HCT116 (cell line): ENCODE results near the gene MEF2D. TPM values are rescaled to one million over a fixed set of nuclear protein-coding genes. Genes with fewer than 3 reads are reported as not detected.
A peak's percentile ranks its signal among the peaks of the same experiment; 100 is the strongest.

Experiments
- ATAC-seq: fragments of 200-7000 bp; cut with Tn5 transposase; 2 replicates; pipeline ENCODE4 v1.9.1; 2020; ENCODE audit warnings: mild to moderate bottlenecking, moderate library complexity
- BruUV-seq: library from RNA; stranded (reverse); fragments of 400-500 nt; replicated peaks from 2 replicates; lab custom pipeline; 2021; lab: Mats Ljungman, UMichigan
- CTCF ChIA-PET: fragments of 300-600 bp; sonication (Branson Sonifier 250); formaldehyde crosslinking; loops from one replicate; lab custom pipeline; 2021; ENCODE audit warnings: antibody characterized with exemption; lab: Charles Lee
- POLR2A ChIA-PET: fragments of 300-600, 350-600 bp; sonication (Branson Sonifier 250); formaldehyde crosslinking; loops from one replicate; lab custom pipeline; 2021; ENCODE audit warnings: antibody characterized with exemption; lab: Charles Lee
- RAD21 ChIA-PET, 2 experiments: fragments of 300-600 bp; sonication (Branson Sonifier 250); formaldehyde crosslinking; loops; one replicate each; lab custom pipeline; 2023; ENCODE audit warnings: low total read pairs in 2 of 2; ENCODE audit not compliant: uncharacterized antibody in 2 of 2, unreplicated experiment in 2 of 2, low non-redundant PET in 1 of 2; lab: Charles Lee
- DNase-seq: peaks from one replicate; pipeline ENCODE4 v3.0.0-alpha.2; 2010; ENCODE audit warnings: low read depth, low spot score
- H2AFZ ChIP-seq: fragments of 200-600 bp; shearing (Covaris generic), sonication (generic); 2 replicates; pipeline ENCODE4 v1.6.1; 2017; ENCODE audit warnings: low read depth, mixed run types, mixed read lengths, antibody characterized with exemption, low read length; ENCODE audit not compliant: poor library complexity, severe bottlenecking
- H3K27ac ChIP-seq: 2 replicates; pipeline ENCODE4 v1.5.1; 2012; ENCODE audit warnings: low read depth, low read length
- H3K27me3 ChIP-seq: fragments of 200-600 bp; sonication (generic); 2 replicates; pipeline ENCODE4 v1.6.1; 2016; ENCODE audit warnings: mixed run types, low read length, mixed read lengths; ENCODE audit not compliant: insufficient read depth
- H3K36me3 ChIP-seq, 2 experiments: fragments of 200-500 bp in 1 of 2; fragments of 200-600 bp in 1 of 2; sonication (Bioruptor generic) in 1 of 2; sonication (generic) in 1 of 2; 2 replicates each; pipeline versions ENCODE4 v1.5.1 to v1.6.1; 2014 to 2016; ENCODE audit warnings: low read length in 2 of 2, inconsistent platforms in 1 of 2, mixed read lengths in 1 of 2, mixed run types in 1 of 2; ENCODE audit not compliant: insufficient read depth in 2 of 2, control insufficient read depth in 1 of 2
- H3K4me1 ChIP-seq, 2 experiments: fragments of 200-600 bp in 1 of 2; sonication (generic) in 1 of 2; 2 replicates each; pipeline versions ENCODE4 v1.5.1 to v1.6.1; 2012 to 2017; ENCODE audit warnings: low read length in 2 of 2, inconsistent platforms in 1 of 2, mild to moderate bottlenecking in 1 of 2, mixed read lengths in 1 of 2, mixed run types in 1 of 2, moderate library complexity in 1 of 2; ENCODE audit not compliant: insufficient read depth in 2 of 2, control insufficient read depth in 1 of 2
- H3K4me2 ChIP-seq: fragments of 200-600 bp; sonication (generic); 2 replicates; pipeline ENCODE4 v1.6.1; 2017; ENCODE audit warnings: mixed run types, low read length, mixed read lengths
- H3K4me3 ChIP-seq, 2 experiments: fragments of 200-600 bp in 1 of 2; sonication (generic) in 1 of 2; replicated peaks in 1 of 2; 2 replicates each; pipeline ENCODE4 v1.5.1; 2011 to 2016; ENCODE audit warnings: low read length in 2 of 2, control low read depth in 1 of 2, low read depth in 1 of 2, mild to moderate bottlenecking in 1 of 2, mixed read lengths in 1 of 2, mixed run types in 1 of 2
- H3K79me2 ChIP-seq: fragments of 200-600 bp; sonication (generic); 2 replicates; pipeline ENCODE4 v1.6.1; 2017; ENCODE audit warnings: mild to moderate bottlenecking, mixed run types, low read length, moderate library complexity, mixed read lengths; ENCODE audit not compliant: insufficient read depth
- H3K9ac ChIP-seq: fragments of 200-600 bp; sonication (generic); 2 replicates; pipeline ENCODE4 v1.6.1; 2016; ENCODE audit warnings: low read length, mixed read lengths
- H3K9me2 ChIP-seq: fragments of 200-600 bp; sonication (generic), shearing (Covaris generic); 2 replicates; pipeline ENCODE4 v1.6.1; 2017; ENCODE audit warnings: mixed run types, mild to moderate bottlenecking, moderate library complexity; ENCODE audit not compliant: insufficient read depth
- H3K9me3 ChIP-seq, 2 experiments: fragments of 200-500 bp in 1 of 2; fragments of 200-600 bp in 1 of 2; sonication (Bioruptor generic) in 1 of 2; sonication (generic) in 1 of 2; 2 replicates each; pipeline ENCODE4 v1.6.1; 2014 to 2017; ENCODE audit warnings: low read length in 2 of 2, mixed read lengths in 2 of 2, inconsistent platforms in 1 of 2, low read depth in 1 of 2, mild to moderate bottlenecking in 1 of 2, mixed run types in 1 of 2, moderate library complexity in 1 of 2; ENCODE audit not compliant: control insufficient read depth in 1 of 2, insufficient read depth in 1 of 2
- H4K20me1 ChIP-seq: fragments of 200-600 bp; sonication (generic), shearing (Covaris generic); 2 replicates; pipeline ENCODE4 v1.6.1; 2017; ENCODE audit warnings: mixed run types, mild to moderate bottlenecking, moderate library complexity; ENCODE audit not compliant: insufficient read depth
- CBX3 ChIP-seq: IDR thresholded peaks from 2 replicates; pipeline ENCODE4 v1.6.1; 2012; ENCODE audit warnings: low read depth
- EZH2 ChIP-seq: fragments of 200-600 bp; sonication (generic); IDR thresholded peaks from 2 replicates; pipeline ENCODE4 v1.6.1; 2017; ENCODE audit warnings: antibody characterized with exemption, mixed run types
- FOSL1 ChIP-seq: IDR thresholded peaks from 2 replicates; pipeline ENCODE4 v1.6.1; 2012; ENCODE audit warnings: low read depth
- JUND ChIP-seq: IDR thresholded peaks from 2 replicates; pipeline ENCODE4 v1.6.1; 2012
- RAD21 ChIP-seq: IDR thresholded peaks from 2 replicates; pipeline ENCODE4 v1.6.1; 2012; ENCODE audit warnings: low read depth, mild to moderate bottlenecking
- SRF ChIP-seq: IDR thresholded peaks from 2 replicates; pipeline ENCODE4 v1.6.1; 2012; ENCODE audit warnings: low read depth
- TCF7L2 ChIP-seq: IDR thresholded peaks from 2 replicates; pipeline ENCODE4 v1.7.0; 2011; ENCODE audit warnings: borderline replicate concordance, inconsistent platforms; ENCODE audit not compliant: insufficient read depth, insufficient read length; ENCODE audit errors: extremely low read depth
- YY1 ChIP-seq: IDR thresholded peaks from 2 replicates; pipeline ENCODE4 v1.6.1; 2011; ENCODE audit warnings: low read length, low read depth, moderate library complexity, mild to moderate bottlenecking; ENCODE audit not compliant: insufficient replicate concordance; ENCODE audit errors: extremely low read depth
- ZFX ChIP-seq: fragments of 450-650 bp; IDR thresholded peaks from 2 replicates; pipeline ENCODE4 v1.6.1; 2017
- ZNF274 ChIP-seq: fragments of 200-500 bp; sonication (Bioruptor generic); IDR thresholded peaks from 2 replicates; pipeline ENCODE4 v1.6.1; 2014; ENCODE audit warnings: mild to moderate bottlenecking, low read depth, low read length, inconsistent platforms
- intact Hi-C: fragments of 100-400 bp; cut with micrococcal nuclease; formaldehyde crosslinking; loops from 2 replicates; pipeline ENCODE4 v1.10.0; 2022
- total RNA-seq: library from RNA; stranded (reverse); gene quantifications from one replicate; pipeline ENCODE4 v1.2.1, GENCODE V29; 2021; ENCODE audit not compliant: unreplicated experiment
- TF ChIP-seq, protein P1 (sequence below): IDR thresholded peaks from 2 replicates; pipeline ENCODE4 v1.6.1; 2011; ENCODE audit warnings: mild to moderate bottlenecking, low read length, moderate library complexity; ENCODE audit not compliant: insufficient replicate concordance; ENCODE audit errors: extremely low read depth
- TF ChIP-seq, protein P2 (sequence below): IDR thresholded peaks from 2 replicates; pipeline ENCODE4 v1.6.1; 2012
- TF ChIP-seq, protein P3 (sequence below): IDR thresholded peaks from 2 replicates; pipeline ENCODE4 v1.6.1; 2012
- TF ChIP-seq, protein P4 (sequence below): IDR thresholded peaks from 2 replicates; pipeline ENCODE4 v1.6.1; 2012; ENCODE audit warnings: low read depth

Gene MEF2D
- total RNA-seq, 1 experiment from 2014 or later = 44.2 TPM

DNA sequence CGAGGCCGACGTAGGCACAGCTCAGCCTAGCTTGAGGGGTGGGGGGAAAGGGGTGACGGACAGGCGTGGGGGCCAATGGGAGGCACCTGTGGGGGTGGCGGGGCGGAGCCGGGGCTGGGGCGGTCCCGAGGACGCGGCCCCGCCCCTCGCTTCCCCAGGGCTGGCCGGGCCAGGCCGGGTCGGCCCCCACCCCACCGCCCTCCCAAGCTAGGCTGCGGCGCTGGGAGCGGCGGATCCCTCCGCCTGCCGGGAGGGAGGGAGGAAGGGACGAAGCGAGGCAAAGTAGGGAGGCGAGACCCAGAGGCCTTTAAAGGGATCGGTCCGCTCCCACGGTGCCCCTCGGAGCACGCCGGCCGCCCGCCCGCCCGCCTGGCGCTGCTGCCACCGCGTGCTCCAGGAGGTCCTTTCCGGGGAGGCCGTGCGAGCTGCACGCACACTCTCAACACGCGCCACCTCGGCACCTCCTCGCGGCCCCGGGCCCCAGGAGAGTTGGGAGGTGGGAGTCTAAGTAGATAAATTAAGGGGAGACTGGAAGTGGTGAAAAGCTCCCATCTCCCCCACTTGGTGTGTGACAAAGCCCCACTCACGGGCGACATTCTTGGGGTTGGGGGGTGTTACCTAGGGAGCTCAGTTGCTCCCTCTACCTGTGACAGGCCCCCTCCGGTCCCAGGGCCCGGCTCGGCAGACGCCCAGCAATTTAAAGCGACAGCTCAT lies 375 bp upstream of the MEF2D start (continued):
- TF ChIP-seq, protein P1, sequence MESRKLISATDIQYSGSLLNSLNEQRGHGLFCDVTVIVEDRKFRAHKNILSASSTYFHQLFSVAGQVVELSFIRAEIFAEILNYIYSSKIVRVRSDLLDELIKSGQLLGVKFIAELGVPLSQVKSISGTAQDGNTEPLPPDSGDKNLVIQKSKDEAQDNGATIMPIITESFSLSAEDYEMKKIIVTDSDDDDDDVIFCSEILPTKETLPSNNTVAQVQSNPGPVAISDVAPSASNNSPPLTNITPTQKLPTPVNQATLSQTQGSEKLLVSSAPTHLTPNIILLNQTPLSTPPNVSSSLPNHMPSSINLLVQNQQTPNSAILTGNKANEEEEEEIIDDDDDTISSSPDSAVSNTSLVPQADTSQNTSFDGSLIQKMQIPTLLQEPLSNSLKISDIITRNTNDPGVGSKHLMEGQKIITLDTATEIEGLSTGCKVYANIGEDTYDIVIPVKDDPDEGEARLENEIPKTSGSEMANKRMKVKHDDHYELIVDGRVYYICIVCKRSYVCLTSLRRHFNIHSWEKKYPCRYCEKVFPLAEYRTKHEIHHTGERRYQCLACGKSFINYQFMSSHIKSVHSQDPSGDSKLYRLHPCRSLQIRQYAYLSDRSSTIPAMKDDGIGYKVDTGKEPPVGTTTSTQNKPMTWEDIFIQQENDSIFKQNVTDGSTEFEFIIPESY = no peak
- TF ChIP-seq EZH2 = no peak

DNA sequence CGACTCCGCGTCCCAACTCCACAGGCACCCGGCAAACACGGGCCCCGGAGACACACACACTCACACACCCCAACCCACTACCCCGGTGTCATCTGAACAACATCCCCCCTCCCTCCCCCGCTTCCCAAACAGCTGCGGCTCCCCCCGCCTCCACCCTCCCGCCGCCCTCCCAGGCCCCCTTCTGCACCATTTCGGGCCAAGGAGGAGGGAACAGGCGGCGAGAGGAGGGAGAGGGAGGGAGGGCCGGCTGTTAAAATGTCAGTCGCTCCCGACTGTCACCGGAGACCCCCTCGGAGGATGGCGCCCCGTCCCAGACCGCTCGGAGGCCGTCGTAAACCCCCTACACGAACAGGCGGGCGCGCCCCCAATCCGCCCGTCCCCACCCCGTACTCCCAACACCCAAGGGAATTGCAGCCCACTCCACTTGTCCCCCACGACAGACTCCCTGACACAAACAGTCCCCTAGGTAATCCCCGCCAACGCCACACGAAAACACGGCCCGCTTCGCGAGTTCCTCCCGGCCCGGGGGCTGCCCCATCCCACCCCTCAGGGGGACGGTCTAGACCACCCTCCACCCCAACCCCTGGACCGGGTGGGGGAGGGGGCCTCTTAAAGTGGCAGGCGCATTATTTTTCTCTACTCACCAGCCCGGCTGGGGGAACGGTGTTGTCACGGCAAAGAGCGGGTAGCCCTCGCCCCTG lies 583 bp downstream of the MEF2D start:
- H4K20me1 ChIP-seq = no peaks in the 10 kb centered on the region
- H3K27ac ChIP-seq = peak overlapping the region; percentile 94
- no peak for DNase-seq
- peak overlapping the region; percentile 89 to 97 for H3K4me3 ChIP-seq
- RAD21 ChIA-PET = interaction anchor here (0.7 to 1.5 kb wide), 3 partner anchors 19 to 43 kb away, joined by 4 to 5 read pairs (median 5); no protein-coding TSS in a partner anchor
- no peaks in the 10 kb centered on the region for H3K36me3 ChIP-seq
- H3K79me2 ChIP-seq = peaks cover 54% of the 10 kb centered on the region
- POLR2A ChIA-PET = interaction anchor here (0.6 to 1.6 kb wide), 5 partner anchors 13 to 1526 kb away, joined by 3 to 10 read pairs (median 3); partner anchors contain the start of gene PRCC
- no peaks in the 10 kb centered on the region for H3K9me2 ChIP-seq
- BruUV-seq = no TSS peak
- peaks cover 53 to 87% of the 10 kb centered on the region in 2 experiments for H3K4me1 ChIP-seq
- H2AFZ ChIP-seq = no peak overlapping the region
- no peaks in the 10 kb centered on the region for H3K27me3 ChIP-seq
- H3K9ac ChIP-seq = peak overlapping the region; percentile 97
- no peaks in the 10 kb centered on the region for H3K9me3 ChIP-seq
- CTCF ChIA-PET = interaction anchor here (0.7 to 2.2 kb wide), 6 partner anchors 19 to 114 kb away, joined by 3 to 14 read pairs (median 9); no protein-coding TSS in a partner anchor
- H3K4me2 ChIP-seq = peak overlapping the region; percentile 93
- intact Hi-C loops = loop anchor here (2.0 to 10.0 kb wide), 2 partner anchors 43 to 245 kb away; partner anchors contain the start of gene MRPL24
- ATAC-seq = no peak
- no peak for TF ChIP-seq FOSL1
- no peak for TF ChIP-seq RAD21
- no peak for TF ChIP-seq YY1
- TF ChIP-seq ZFX = no peak
- no peak for TF ChIP-seq SRF
- TF ChIP-seq EZH2 = no peak
- TF ChIP-seq, protein P2, sequence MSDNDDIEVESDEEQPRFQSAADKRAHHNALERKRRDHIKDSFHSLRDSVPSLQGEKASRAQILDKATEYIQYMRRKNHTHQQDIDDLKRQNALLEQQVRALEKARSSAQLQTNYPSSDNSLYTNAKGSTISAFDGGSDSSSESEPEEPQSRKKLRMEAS = no peak
- TF ChIP-seq, protein P3, sequence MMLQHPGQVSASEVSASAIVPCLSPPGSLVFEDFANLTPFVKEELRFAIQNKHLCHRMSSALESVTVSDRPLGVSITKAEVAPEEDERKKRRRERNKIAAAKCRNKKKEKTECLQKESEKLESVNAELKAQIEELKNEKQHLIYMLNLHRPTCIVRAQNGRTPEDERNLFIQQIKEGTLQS = no peak
- no peak for TF ChIP-seq CBX3
- TF ChIP-seq, protein P4, sequence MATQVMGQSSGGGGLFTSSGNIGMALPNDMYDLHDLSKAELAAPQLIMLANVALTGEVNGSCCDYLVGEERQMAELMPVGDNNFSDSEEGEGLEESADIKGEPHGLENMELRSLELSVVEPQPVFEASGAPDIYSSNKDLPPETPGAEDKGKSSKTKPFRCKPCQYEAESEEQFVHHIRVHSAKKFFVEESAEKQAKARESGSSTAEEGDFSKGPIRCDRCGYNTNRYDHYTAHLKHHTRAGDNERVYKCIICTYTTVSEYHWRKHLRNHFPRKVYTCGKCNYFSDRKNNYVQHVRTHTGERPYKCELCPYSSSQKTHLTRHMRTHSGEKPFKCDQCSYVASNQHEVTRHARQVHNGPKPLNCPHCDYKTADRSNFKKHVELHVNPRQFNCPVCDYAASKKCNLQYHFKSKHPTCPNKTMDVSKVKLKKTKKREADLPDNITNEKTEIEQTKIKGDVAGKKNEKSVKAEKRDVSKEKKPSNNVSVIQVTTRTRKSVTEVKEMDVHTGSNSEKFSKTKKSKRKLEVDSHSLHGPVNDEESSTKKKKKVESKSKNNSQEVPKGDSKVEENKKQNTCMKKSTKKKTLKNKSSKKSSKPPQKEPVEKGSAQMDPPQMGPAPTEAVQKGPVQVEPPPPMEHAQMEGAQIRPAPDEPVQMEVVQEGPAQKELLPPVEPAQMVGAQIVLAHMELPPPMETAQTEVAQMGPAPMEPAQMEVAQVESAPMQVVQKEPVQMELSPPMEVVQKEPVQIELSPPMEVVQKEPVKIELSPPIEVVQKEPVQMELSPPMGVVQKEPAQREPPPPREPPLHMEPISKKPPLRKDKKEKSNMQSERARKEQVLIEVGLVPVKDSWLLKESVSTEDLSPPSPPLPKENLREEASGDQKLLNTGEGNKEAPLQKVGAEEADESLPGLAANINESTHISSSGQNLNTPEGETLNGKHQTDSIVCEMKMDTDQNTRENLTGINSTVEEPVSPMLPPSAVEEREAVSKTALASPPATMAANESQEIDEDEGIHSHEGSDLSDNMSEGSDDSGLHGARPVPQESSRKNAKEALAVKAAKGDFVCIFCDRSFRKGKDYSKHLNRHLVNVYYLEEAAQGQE = no peak
- TF ChIP-seq ZNF274 = no peak
- TF ChIP-seq JUND = no peak
- TF ChIP-seq TCF7L2 = no peak
